KBM-7 (cell line): Measurements from ENCODE around the gene MRPL52.

ENCODE experiments used
- DNase-seq: peaks from one replicate; pipeline ENCODE4 v3.0.0-alpha.2; 2015
- in situ Hi-C: fragments of 300-500 bp; cut with MboI; formaldehyde crosslinking; loops from 2 replicates; pipeline ENCODE4 v1.14.3; 2020; ENCODE audit warnings: low sequenced_read_pairs, low pct_unique_long_range_greater_than_20kb, mixed read lengths

The MRPL52 gene

DNA sequence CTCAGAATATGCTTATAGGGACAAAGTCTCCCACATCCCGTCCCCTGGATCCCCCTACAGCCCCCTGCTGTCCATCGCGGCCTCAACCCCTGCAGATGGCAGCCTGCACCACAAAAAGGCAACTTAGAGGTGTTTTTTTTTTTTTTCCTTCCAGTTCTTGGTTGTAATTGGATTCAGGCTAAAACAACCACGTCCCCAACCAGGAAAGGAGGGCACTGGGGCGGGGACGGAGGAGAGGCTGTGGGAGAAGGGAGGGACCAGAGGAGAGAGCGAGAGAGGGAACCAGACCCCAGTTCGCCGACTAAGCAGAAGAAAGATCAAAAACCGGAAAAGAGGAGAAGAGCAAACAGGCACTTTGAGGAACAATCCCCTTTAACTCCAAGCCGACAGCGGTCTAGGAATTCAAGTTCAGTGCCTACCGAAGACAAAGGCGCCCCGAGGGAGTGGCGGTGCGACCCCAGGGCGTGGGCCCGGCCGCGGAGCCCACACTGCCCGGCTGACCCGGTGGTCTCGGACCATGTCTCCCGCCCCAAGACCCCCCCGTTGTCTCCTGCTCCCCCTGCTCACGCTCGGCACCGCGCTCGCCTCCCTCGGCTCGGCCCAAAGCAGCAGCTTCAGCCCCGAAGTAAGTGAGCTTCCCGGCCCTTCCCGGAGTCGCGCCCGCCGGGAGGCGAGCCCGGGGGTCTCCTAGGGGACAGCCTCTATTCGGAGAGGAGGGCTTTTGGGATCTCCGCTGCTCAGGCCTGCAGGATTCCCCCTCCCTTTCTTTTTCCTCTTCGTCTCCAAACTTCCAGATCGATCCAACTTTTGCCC lies 6.8 kb downstream of the MRPL52 start, which contains the start of gene MMP14:
MMP14 (plus strand) TSS at position 285 of the 813 bp plus-strand sequence; CDS start at position 518, 233 bp downstream.
- in situ Hi-C loops: no loop called here
- no peak for DNase-seq

DNA sequence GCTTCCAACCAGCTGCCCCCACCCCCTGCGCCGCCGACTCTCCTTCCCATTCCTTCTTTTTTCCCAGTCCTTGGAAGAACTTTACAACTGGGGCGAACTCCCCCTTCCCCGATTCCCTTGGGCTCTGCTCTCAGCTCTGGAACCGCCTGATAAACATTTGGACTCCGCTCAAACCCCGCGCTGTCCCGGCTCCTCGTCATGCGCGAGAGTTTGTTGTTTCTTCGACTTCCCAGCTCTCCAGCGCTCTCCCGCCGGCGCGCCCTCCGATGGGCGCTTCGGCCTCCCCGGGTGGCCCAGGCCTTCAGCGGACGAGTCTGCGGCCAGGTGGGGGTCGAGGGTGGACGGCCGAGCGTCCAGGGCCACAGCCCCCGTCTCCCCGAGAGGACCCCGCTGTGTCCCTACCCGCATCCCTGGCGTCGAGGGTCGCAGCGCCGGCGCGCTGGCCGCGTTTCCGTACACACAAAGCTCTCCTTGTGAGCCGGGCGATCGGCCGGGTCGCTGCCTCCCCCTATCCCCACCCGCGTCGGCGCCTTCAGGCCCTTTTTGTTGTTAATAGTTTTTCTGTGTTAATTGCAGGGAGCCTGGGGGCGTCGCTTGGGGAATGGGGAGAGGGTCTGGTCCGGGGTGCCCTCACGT lies 7.5 kb downstream of the MRPL52 start:
- in situ Hi-C loops: no loop called here
- DNase-seq: no peak

DNA sequence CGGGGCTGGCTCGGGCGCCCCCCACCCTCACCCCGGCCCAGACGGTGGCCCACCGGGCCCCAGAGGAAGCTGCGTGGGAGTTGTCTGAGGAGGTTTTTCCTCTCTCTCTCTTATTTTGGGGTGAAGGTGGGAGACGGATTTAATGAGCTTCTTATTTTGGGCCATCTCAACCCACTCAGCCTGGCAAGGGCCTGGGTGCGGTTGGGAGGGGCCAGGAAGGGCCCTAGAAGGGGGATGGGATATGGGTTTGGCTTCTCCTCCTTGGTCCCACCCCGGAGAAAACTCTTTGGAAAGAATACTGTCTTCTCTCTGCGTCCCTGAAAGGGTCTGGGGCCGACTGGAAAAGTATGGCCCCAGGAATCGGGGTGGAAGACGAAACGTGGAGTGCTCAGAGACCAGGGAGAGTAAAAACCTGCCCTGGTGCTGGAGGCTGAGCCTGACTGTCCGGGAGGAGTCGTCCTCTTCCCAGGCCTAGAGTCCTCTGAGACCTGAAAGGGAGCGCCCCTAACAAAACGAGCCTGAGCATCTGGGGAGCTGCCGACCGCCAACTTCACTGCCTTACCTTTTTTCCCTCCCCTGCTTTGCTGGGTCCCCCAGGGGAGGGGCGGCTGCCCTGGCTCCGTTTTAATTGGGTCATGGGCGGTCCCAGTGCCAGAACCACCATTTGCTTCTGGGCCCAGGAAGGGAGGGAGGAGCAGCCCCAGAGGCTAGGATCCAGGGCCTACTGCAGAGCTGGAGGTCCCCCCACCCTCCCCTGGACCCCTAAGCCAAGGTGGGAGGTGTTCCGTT lies 8.3 kb downstream of the MRPL52 start:
- in situ Hi-C loops: no loop called here

DNA sequence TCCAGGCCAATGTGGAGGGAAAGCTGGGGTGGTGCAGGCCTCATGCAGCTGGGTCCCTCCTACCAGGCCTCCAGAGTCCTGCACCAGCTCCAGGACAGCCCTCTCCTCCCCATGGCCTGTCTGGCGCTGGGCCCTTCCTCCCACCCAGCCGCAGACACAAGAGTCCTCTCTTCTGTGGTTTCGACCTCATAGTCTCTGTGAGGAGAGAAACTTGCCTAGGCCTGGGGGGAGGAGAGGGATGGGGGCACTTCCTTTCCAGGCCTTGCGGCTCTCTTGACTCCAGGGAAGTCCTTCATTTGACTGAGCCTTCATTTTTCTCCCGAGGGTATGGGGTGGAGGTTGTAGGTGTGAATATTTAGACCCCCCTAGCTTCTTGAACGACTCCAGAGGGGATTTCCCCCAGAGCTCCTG lies 8.9 kb downstream of the MRPL52 start:
- DNase-seq: peak; percentile 82

More for the DNA sequence above, 8.3 kb downstream of the MRPL52 start:
- no peak for DNase-seq

DNA sequence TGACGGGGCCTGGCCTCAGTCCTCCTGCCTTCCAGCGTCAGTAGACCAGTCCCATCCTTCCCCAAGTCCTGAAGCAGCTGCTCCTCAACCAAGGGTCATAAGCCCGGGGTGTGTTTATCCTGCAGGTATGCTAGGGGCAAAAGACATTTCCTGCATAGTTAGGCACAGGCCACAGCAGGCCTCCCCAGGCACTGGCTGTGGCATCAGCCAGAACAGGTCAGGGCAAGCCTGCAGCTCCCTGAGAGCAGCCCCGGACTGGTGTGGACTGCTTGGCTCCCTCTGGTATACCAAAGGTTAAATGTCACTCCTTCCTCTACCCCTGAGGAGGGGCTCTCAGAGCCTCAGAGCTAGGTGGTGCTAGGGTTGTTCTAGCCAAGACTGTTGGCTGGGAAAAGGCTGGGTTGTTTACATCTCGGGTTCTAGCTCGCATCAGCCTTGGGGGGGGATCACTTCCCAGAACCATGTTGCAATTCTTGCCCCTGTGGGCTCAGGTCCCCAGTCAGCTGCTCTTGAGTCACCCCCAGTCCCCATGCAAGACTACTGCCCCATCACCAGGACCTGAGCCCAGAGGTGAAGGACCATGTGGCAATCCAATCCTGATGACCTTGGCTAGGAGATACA lies 9.6 kb downstream of the MRPL52 start:
- in situ Hi-C loops: no loop called here
- DNase-seq: no peak

More for the DNA sequence above, 8.9 kb downstream of the MRPL52 start:
- in situ Hi-C loops: no loop called here

DNA sequence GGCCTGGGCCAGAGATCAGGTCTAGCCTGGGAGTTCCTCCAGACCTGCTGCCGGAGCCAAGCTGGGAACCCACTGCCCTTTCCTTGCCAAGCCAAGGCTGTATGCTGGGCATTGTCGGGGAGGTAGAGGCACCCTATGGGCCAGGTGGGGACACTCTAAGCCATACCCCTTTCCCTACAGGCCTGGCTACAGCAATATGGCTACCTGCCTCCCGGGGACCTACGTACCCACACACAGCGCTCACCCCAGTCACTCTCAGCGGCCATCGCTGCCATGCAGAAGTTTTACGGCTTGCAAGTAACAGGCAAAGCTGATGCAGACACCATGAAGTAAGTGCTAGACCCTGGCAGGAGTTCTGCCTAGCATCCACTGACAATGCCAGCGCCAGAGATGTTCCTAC lies 11.6 kb downstream of the MRPL52 start:
- DNase-seq: no peak
- in situ Hi-C loops: no loop called here

DNA sequence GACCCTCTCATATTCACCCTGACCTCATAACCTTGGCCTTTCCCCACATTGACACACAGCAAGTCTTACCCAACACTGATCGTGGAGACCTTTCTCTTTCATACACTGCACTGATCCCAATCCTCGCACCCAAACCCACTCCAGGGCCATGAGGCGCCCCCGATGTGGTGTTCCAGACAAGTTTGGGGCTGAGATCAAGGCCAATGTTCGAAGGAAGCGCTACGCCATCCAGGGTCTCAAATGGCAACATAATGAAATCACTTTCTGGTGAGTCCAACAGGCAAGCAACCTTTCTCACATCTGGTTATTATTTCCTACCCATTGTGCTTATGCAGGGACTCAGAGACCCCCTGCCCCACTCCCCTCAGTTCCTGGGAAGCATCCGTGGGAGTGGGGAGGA lies 12.1 kb downstream of the MRPL52 start:
- DNase-seq: no peak
- in situ Hi-C loops: no loop called here

DNA sequence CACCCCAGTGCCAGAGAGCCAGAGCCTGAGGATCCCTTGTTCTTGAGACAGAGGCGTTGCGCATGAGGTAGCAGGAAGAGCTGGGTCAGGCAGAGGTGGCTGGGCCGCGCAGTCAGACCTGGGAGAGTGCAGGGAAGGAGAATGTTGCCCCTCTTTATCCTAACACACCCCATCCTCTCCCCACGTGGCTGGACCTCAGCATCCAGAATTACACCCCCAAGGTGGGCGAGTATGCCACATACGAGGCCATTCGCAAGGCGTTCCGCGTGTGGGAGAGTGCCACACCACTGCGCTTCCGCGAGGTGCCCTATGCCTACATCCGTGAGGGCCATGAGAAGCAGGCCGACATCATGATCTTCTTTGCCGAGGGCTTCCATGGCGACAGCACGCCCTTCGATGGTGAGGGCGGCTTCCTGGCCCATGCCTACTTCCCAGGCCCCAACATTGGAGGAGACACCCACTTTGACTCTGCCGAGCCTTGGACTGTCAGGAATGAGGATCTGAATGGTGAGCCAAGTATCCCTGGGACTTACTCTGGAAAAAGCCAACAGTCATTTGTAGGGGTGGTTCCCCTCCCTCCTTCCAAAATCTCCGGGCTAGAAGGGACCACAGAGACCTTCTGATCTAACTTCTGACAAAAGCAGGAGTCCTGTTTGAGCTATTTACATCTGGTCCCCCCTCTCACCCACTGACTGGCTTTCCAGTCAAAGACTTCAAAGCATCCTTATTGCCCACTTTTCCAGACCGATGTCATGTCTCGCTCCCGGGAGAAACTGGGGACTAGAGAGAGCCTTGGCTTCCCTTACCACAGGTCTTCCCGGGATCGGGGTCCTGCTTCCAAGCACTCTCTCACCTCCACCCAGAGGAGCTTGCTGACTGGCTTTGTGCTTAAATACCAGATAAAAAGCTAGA lies 12.8 kb downstream of the MRPL52 start:
- no peak for DNase-seq
- in situ Hi-C loops: no loop called here

DNA sequence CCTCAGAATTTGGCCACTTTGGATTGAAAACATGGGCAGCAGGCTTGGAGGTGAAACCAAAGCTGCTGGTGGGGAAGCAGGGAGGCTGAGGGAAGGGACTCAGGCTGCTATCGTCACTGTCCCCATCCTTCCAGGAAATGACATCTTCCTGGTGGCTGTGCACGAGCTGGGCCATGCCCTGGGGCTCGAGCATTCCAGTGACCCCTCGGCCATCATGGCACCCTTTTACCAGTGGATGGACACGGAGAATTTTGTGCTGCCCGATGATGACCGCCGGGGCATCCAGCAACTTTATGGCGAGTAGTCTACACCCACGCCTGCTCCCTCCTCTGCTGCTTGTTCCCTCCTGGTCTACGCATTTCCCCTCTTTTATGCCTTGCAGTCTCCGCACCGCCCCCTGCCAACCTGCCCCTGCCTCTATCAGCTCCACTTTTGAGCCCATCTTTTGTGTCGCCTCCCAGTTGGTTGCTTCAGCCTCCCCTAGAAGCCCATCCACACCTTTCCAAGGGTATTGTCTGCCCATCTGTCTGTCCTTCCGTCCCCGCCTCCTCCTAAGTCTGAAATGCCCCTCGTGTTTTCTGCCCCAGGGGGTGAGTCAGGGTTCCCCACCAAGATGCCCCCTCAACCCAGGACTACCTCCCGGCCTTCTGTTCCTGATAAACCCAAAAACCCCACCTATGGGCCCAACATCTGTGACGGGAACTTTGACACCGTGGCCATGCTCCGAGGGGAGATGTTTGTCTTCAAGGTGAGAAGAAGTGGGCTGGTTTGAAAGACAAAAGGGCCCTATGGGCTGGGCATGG lies 13.6 kb downstream of the MRPL52 start:
- no peak for DNase-seq
- in situ Hi-C loops: no loop called here

DNA sequence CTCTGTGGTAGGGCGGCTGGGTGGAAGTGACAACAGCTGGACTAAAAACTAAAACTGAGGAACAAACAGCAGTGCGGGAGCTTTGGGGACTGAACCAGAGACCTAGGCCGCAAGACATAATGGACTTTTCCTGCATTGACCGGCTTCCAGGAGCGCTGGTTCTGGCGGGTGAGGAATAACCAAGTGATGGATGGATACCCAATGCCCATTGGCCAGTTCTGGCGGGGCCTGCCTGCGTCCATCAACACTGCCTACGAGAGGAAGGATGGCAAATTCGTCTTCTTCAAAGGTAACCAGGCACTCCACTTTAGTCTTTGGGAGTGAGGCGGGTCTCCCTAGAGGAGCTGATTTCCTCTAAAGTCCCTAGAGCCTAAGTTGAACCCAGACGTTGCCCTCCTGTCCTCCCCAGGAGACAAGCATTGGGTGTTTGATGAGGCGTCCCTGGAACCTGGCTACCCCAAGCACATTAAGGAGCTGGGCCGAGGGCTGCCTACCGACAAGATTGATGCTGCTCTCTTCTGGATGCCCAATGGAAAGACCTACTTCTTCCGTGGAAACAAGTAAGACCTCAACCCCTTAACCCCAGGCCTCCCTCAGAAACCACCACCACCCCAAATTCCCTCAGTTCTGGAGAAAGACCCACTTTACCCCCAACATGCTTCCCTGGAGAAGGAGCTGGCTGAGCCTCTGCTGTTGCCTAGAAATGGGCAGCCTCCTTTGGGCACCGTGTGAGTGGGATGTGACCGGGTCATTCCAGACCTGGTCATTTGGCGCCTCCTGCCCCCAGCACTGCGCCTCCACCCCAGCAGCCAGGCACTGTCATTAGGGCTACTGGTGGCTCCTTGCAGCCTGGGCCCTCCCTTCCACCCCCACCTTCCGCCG lies 14.8 kb downstream of the MRPL52 start:
- no peak for DNase-seq
- in situ Hi-C loops: no loop called here

DNA sequence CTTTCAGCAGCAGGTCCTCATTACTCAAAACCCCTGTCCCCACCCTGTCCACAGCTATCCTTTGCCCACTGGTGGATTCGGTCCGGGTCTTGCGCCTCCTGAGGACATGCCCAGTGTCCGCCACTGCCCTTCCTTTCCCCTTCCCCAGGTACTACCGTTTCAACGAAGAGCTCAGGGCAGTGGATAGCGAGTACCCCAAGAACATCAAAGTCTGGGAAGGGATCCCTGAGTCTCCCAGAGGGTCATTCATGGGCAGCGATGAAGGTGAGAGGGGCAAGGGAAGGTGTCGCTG lies 15.4 kb downstream of the MRPL52 start:
- no peak for DNase-seq
- in situ Hi-C loops: no loop called here

DNA sequence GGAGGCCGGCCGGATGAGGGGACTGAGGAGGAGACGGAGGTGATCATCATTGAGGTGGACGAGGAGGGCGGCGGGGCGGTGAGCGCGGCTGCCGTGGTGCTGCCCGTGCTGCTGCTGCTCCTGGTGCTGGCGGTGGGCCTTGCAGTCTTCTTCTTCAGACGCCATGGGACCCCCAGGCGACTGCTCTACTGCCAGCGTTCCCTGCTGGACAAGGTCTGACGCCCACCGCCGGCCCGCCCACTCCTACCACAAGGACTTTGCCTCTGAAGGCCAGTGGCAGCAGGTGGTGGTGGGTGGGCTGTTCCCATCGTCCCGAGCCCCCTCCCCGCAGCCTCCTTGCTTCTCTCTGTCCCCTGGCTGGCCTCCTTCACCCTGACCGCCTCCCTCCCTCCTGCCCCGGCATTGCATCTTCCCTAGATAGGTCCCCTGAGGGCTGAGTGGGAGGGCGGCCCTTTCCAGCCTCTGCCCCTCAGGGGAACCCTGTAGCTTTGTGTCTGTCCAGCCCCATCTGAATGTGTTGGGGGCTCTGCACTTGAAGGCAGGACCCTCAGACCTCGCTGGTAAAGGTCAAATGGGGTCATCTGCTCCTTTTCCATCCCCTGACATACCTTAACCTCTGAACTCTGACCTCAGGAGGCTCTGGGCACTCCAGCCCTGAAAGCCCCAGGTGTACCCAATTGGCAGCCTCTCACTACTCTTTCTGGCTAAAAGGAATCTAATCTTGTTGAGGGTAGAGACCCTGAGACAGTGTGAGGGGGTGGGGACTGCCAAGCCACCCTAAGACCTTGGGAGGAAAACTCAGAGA lies 16.3 kb downstream of the MRPL52 start:
- DNase-seq: no peak
- in situ Hi-C loops: no loop called here

DNA sequence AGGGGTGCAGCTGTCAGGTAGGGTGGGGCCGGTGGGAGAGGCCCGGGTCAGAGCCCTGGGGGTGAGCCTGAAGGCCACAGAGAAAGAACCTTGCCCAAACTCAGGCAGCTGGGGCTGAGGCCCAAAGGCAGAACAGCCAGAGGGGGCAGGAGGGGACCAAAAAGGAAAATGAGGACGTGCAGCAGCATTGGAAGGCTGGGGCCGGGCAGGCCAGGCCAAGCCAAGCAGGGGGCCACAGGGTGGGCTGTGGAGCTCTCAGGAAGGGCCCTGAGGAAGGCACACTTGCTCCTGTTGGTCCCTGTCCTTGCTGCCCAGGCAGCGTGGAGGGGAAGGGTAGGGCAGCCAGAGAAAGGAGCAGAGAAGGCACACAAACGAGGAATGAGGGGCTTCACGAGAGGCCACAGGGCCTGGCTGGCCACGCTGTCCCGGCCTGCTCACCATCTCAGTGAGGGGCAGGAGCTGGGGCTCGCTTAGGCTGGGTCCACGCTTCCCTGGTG lies 17.2 kb downstream of the MRPL52 start:
- in situ Hi-C loops: no loop called here
- DNase-seq: no peak

DNA sequence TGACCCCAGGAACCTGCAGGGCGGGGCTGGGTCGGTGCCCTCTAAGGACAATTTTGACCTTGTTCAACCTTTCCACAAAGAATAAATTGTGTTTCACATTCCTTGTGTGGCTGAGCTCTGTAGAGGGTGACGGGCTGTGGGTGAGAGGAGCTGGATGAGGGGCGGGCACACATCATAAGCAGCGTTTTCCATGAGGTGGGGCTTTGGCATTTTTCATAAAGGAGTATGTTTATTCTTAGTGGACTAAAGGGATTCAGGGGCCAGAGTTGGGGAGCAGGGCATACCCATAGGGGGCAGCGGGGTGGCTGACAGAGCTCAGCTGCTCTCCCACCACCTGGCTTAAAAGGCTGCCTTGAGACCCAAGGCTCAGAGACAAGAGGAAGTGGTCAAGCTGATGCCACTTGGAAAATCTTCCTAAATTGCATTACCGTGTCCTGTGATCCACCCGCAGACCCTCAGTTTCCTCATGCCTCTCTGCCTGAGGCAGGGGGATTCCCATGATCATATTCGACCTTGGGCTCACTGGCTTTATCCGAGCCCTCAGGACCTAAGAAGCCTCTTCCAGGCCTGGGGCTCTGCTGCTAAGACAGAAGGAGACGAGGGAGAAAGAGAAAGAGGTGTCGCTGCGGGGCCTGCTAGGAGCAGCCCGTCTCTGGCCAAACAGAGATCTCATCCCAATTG lies 18.1 kb downstream of the MRPL52 start:
- DNase-seq: no peak
- in situ Hi-C loops: no loop called here

DNA sequence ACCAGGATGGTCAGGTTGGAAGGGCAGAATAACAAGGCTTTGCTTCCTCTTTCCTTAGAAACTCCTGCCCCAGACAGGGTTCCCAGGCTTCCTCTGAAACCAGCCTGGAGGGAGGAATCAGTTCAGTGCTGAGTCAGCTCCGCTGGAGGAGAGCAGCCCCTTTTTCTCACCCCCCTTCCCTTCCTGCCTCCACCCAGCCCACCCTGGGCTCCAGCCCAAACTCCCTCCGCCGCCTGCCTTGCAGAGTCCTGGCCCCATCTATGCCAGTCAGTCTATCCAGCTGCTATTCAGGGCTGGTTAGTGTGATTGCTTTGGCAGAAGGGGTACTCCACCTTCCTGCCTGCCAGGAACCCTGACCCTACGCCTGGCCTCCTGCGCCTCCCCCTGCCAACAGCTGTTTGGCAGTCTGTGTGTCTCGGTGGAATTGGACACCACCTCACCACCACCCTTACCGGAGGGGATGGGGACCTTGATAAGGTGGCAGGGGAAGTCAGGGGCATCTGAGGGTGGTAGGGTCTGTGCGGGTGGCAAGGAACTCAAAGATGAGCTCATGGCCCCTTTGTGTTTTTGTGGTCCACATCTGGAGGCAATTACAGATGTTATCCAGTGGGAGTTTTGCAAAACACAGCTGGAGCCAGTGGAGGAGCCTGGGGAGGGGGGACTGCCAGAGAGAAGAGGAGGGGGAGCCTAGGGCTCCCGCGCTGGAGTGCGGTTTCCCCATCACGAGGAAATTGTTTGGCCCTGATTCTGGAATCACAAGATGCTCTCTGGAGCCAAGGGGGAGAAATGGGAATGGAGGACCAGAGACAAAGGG lies 18.9 kb downstream of the MRPL52 start:
- in situ Hi-C loops: no loop called here
- DNase-seq: peak; percentile 27
